NCI-H526 (cell line): Measurements from ENCODE around the gene WEE1.

Experiments
- DNase-seq, 2 experiments: peaks; one replicate each; lab custom pipeline; 2025; lab: John Stamatoyannopoulos, UW

WEE1 gene

DNA sequence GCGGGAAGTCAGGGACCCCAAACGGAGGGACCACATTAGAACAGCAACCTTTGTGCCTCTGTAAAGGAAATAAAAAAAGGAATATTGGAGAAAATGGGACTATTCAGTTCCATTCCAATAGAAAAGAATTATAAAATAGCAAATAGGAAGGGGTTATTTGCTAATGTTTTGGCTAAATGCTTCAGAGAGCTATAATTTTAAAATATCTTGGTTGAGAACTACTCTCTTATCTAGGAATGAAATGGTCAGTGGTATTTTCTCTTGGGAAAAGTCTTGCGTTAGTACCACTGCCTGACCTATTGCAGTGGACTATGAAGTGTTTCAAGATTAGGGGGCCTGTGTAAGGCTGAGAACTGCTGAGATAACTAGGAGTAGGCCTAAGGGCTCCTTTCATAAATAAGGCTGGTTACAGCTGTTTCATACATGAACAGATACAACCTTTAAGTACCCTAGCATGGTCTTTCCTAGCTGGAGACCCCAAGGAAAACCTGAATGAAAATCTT, 6.9 kb upstream of the WEE1 start:
- no peak for DNase-seq

DNA sequence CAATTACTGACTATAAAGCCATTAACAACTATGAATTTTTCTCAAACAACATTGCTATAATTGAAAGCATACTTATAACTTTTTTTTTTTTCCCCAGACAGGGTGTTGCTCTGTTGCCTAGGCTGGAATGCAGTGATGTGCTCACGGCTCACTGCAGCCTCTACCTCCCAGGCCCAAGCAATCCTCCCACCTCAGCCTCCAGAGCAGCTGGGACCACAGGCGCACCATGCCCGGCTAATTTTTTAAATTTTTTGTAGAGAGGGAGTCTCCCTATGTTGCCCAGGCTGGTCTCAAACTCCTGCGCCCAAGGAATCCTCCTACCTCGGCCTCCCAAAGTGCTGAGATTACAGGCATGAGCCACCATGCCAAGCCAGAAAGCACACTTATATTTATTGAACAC, 6.1 kb upstream of the WEE1 start:
- DNase-seq: no peak

DNA sequence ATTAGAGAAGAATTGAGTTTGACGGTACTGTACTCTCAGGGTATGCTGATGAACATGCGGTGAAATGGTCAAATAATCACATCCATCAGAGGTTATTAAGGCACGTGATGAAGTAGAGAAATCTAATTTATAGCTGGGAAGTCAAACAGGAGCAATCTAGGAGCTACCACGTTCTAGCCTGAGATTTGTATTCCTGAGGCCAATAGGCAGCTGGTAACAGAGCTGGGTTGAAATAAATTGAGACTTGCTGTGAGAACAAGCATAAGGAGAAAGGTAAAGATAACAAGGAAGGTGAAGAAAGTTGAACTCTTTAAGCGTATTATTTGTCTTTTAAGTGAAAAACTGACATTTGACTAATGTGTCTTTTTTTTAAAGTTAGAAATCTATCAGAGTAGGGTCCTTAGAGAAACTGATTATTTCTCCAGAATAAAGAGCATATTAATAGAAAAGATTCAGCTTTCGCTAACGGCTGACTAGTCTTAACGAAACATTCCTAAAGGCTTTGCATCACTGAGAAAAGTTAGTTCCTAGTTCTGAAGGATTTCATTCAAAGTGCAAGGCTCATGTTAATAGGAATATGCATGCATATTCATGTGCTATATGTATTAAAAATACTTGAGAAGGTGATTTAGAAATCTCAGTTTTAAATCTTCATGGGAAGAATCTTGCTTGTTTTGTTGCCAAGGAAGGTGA, 5.2 kb upstream of the WEE1 start:
- no peak for DNase-seq

DNA sequence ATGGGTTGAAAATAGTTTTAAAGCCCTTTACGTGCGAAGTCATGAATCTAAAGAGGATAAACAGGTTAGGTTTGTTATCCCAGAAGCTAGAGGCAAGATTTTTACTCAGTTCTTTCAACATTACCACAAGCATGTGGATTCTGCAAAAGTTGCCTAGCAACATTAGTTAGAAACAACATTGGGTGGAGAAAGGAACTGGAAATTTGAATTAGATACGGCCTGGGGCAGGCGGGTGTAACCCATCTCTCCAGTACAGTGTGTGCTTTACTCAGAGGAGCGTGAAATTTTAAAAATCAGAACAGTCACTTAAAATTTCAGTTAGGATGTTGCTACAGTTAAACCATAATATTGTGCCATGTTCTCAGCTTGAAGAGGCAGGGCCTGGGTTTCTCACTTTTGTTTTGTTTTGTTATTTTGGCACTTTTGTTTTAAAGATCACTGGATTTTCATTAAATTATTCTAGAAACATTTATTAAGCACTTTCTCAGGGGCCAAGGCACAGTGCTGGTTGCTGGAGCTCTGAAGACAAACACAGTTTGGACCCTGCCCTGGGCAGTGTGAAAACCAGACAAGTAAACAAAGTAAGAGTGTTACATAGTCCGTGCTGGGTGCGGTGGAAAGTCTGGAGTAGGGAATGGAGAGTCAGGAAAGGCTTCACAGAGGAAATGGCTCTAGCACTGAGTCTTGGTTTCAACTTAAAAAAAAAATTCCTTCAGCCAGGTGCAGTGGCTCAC, 4.4 kb upstream of the WEE1 start:
- peak; percentile 96 to 97 for DNase-seq

DNA sequence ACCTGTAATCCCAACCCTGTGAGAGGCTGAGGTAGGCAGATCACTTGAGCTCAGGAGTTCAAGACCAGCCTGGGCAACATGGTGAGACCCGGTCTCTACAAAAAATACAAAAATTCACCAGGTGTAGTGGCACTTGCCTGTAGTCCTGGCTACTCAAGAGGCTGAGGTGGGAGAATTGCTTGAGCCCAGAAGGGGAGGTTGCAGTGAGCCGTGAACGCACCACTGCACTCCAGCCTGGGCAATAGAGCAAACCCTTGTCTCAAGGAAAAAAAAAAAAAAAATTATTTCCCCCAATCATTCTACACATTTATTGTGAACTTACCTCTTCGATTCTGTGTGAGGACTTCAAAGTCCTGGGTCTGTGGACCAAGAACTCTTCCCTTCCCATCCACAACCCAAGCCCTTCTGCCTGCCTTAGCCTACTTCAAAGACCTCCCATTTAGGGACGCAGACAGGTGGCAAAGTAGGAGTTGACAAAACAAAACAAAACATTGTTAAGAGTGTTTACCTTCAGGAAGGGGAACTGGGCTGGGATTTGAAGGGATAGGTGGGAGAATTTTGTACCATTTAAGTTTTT, 3.8 kb upstream of the WEE1 start:
- DNase-seq: no peak

DNA sequence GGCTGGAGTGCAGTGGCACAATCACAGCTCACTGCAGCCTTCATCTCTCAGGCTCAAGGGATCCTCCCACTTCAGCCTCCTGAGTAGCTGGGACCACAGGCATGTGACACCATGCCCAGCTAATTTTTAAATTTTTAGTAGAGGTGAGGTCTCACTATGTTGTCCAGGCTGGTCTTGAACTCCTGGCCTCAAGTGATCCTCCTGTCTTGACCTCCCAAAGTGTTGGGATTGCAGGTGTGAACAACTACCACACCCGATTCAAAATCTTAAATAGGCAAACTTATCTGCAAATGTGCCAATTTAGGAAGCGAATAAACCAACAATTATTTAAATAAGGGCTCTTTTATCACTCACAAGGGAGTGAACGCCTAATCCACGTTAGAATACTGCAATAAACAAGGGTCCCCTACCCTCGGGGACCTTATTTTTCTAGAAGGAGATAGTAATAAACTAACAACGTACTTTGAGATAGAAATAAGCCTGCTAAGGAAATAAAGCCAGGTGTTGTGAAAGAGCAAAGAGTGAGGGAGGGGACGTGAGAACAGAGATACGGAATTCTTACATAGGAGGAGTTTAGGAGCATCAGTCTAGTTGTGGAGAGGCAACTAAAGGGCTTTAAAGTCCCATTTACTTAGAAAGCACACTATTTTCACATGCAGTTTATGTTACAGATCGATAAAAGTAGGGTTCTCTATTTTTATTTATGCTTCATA, 3.0 kb upstream of the WEE1 start:
- no peak for DNase-seq

DNA sequence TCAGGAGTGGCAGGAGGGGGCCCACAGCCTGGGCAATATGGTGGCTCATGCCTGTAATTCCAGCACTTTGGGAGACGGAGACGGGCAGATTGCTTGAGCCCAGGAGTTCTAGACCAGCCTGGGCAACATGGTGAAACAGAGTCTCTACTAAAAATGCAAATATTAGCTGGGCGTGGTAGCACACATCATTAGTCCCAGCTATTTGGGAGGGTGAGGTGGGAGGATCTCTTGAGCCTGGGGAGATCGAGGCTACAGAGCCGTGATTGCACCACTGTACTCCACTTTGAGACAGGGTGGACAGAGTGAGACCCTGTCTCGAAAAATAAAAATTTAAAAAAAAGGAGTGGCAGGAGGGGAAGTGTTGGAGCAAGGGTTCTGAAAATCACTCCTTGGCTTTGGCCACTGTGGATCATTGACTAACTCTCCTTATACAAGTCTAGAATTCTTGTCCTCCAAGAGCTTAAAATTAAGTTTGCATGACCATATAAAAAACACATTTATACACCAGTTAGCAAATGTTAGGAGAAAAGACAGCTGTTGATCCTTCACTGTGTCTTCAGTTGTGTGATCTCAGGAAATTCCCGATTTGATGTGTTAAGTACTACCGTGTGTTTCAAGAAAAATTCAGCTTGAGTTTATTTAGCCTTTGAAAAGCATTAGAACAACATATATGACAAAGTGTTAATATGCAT, 2.3 kb upstream of the WEE1 start:
- DNase-seq: peak; percentile 23 to 72

DNA sequence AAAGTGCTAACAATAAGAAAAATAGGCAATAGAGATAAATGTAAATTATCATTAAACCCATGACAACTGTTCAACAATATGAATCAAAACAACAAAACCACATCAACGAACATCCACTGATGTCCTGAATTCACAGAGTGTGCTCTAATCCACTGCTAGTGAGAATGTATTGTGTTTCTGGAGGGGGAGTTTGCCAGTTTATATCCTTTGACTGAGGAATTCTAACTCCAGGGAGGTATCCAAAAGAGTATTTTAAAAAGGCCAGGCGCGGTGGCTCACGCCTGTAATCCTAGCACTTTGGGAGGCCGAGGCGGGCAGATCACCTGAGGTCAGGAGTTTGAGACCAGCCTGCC, 1.7 kb upstream of the WEE1 start:
- no peak for DNase-seq

DNA sequence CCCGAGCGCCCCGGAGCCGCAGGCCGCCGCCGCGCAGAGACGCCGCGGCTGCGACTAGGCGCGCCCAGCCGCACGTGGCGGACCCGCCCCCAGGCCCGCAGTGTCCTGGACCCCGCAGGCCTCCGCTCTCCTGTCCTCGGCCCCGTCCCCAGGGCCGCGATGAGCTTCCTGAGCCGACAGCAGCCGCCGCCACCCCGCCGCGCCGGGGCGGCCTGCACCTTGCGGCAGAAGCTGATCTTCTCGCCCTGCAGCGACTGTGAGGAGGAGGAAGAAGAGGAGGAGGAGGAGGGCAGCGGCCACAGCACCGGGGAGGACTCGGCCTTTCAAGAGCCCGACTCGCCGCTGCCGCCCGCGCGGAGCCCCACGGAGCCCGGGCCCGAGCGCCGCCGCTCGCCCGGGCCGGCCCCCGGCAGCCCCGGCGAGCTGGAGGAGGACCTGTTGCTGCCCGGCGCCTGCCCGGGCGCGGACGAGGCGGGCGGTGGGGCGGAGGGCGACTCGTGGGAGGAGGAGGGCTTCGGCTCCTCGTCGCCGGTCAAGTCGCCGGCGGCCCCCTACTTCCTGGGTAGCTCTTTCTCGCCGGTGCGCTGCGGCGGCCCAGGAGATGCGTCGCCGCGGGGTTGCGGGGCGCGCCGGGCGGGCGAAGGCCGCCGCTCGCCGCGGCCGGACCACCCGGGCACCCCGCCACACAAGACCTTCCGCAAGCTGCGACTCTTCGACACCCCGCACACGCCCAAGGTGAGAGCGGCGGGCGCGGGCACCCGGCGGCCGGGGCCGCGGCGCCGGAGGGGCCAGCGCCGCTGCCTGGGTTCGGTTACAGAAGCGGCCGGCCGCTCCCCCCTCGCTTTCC, 528 bp downstream of the WEE1 start:
- peak; percentile 65 to 70 for DNase-seq

DNA sequence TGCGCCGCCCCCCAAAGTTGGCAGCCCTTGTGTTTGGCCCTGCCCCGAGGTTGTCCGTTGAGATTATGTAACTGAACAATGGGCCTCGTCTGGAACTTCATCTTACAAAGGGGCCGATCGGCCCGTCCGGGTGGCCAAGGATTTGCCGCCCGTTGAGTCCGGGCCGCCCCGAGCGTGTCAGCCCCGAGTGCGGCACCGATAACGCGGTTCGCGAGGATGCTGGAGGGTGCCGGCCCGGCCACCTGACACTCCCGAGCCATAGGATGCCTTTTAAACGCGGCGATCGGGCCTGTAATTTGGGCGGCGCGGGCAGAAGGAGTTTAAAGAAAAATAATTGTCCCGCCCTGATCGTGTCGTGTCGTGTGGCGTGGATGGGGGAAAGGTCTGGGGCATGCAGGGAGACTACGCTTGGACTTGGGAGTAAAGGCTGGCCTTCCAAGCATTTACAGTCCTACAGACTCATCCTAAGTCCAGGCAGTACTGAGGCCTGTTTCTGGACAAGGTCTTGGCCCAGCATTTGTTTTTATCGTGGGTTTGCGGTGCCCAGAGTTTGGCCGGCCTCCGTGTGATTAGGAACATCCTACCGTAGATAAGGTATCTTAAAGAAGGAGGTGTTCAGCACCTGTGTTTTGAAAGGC, 1.3 kb downstream of the WEE1 start:
- DNase-seq: peak; percentile 7 to 62

DNA sequence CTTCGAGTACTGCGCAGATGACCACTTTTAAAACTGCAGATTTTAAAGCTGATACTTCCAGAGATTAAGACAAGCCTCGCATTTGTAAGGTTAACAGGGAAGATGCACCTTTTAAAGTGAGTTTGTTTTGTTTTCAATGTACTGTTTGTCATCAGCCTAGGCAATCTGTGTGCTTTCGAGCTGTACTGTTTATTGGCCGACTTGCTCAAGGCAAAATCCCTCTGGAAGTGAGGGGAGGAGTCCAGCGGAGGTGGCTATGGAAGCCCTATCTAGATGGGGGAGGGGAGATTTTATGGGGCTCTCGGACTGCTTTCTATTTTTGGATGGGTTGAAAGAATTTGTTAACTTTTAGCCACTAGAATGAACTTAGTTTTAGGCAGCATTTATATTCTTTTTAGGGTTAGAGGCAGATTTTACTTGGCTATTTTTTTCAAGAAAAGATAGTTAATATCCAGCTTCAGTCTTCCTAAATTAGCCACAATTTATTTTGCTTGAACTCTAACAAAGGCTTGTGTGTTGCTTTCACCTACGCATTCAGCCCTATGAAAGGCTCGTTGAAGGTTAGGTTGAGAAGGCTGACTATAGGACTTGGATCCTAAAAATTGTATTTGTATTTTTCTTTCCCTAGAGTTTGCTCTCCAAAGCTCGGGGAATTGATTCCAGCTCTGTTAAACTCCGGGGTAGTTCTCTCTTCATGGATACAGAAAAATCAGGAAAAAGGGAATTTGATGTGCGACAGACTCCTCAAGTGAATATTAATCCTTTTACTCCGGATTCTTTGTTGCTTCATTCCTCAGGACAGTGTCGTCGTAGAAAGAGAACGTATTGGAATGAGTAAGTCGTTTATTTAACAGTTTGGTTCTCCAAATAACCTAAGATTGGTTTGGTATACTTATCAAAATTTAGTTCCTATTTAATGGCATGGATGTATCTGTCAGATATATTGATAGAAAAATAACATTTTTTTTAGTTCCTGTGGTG, 2.1 kb downstream of the WEE1 start:
- peak; percentile 87 to 92 for DNase-seq

DNA sequence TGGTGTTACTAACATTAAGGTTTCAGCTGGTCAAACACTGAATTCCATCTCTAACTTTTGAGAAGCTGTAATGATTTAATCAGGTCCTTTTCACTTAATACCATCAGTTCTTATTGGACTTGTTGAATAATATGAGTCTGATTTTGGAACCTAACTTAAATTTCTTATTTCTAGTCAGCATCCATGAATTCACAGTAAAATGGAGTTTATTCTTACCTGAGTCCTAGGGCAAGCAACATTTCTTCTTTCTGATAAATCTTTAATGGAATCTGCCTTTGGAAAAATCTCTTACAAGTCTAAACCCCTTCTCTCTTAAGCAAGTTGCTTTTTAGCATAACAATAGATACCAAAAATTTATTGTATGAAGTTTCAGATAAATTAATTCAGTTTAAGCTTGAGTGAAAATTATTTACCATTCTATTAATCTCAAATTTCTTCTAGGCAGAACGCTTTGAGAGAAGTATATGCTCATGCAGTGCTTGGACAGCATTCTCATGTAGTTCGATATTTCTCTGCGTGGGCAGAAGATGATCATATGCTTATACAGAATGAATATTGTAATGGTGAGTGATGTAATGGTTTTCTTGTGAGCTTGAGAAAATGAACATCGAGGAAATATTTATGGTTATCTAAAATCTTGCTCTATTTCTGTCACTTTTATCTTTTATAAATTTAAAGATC, 3.4 kb downstream of the WEE1 start:
- DNase-seq: no peak

DNA sequence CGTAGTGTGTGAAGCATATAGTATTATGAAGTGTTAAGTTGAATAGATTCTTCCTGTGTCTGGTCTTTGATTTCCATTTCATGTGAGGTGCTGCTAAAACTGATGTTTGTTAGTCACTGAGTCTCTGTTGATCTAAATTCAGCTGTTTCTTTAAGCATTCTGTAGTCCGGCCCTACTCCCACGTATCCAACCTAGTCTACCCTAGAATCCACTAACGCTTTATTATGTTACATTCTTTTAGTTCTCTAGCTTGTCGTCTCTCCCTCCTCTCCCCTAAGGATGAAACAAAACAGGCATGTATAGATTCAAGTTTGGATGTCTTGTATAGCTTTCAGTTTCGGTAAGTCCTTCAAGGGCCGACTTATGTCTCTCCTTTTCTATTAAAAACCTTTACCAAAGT, 4.1 kb downstream of the WEE1 start:
- no peak for DNase-seq

DNA sequence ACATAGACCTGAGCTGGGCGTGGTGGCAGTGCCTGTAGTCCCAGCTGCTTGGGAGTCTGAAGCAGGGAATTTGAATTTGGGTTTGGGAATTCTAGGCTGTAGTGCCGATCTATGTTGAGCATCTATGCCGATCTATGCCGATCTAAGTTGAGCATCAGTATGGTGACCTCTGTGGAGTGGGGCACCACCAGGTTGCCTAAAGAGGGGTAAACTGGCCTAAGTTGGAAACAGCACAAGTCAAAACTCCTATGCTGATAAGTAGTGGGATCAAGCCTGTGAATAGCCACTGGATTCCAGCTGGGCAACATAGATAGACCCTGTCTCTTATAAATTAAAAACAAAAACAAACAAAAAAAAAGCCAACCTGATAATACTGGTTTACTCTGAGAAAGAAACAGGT, 7.4 kb downstream of the WEE1 start:
- DNase-seq: no peak

DNA sequence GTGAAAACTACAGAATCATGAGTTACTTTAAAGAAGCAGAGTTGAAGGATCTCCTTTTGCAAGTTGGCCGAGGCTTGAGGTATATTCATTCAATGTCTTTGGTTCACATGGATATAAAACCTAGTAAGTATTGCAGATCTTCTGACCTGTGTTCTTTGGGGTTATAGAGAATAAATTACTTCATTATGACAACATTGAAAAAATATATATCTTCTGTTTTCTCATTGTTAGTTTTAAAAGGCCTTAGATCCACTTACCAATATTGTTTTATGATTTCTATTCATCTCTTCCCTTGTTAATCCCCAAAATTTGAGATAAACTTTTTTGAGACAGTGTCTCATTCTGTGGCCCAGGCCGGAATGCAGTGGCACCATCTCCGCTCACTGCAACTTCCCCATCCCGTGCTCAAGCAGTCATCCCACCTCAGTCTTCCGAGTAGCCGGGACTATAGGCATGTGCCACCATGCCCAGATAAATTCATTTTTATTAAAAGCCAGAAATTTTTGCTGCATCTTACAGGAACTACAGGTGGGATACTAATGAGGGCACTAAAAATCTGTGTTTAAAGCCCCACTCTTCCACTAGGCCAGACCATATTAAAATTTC, 8.2 kb downstream of the WEE1 start:
- DNase-seq: no peak

DNA sequence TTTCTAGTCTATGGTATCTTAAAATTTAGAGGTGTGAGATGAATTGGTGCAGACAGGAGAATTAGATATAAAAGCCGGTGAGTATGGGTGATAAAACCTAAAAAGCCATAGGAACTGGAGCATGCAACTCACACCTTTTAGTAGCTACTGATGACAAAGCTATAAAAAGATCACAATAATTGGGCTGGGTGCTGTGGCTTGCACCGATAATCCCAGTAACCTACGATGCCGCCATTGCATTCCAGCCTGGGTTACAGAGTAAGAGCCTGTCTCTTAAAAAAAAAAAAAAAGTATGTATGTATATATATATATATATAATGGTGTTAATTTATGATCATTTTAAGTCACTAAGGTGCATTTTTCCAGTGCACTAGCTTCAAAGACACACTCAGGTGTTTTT, 17.2 kb downstream of the WEE1 start:
- DNase-seq: no peak

DNA sequence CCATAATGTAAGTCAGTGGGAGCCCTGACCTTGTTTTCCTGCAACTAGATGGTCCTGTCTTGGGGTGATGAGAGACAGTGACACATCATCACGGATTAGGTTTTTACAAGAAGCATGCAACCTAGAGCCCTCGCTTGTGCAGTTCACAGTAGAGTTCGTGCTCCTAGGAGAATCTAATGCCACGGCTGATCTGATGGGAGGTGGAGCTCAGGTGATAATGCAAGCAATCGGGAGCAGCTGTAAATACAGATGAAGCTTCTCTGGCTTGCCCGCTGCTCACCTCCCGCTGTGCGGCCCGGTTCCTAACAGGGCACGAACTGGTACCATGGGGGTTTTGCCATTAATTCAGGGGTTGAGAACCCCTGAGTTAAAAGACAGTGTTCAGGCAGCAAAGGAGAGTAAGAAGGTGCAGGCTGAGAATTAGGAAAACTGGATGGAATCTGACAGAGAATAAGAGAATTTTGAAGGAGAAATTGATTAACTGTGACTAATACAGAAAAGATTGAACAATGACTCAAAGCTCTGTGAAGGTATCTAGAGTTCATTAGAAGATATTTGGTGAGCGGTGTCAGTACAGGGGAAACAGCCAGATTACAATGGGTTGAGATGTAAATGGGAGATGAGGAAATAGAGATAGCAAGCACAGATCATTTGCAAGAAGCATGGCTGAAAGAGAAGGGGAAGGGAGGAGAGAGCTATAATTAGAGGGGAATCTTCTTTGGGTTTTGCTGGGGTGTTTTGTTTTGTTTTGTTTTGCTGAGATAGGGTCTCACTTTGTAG, 21.0 kb downstream of the WEE1 start:
- peak in 1 of 2 experiments; percentile 13 for DNase-seq
